OCI-M2 (cell line): ENCODE measurements around the gene SLC25A6.
"Not testable (repeated sequence)": the region's sequence is repeated elsewhere in the genome, so short reads cannot be mapped to it uniquely, and the experiment has no call there.

Source experiments
- DNase-seq: peaks from one replicate; lab custom pipeline; 2025; ENCODE audit not compliant: unreplicated experiment; lab: John Stamatoyannopoulos, UW

SLC25A6 gene

DNA sequence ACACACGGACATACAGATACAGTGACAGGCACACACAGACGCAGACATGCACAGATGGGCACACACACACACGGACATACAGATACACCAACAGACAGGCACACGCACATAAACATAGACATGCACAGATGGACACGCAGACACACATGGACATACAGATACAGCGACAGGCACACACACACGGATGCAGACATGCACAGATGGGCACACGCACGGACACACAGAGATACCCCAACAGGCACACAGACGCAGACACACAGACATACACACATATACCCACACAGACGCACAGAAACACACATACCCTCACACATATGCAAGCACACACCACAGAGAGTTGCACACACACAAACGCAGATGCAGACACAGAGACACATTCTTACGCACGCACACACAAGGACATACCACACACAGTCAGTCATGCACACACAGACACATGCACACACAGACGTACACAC is 24.4 kb upstream of the SLC25A6 start:
- no peak for DNase-seq

DNA sequence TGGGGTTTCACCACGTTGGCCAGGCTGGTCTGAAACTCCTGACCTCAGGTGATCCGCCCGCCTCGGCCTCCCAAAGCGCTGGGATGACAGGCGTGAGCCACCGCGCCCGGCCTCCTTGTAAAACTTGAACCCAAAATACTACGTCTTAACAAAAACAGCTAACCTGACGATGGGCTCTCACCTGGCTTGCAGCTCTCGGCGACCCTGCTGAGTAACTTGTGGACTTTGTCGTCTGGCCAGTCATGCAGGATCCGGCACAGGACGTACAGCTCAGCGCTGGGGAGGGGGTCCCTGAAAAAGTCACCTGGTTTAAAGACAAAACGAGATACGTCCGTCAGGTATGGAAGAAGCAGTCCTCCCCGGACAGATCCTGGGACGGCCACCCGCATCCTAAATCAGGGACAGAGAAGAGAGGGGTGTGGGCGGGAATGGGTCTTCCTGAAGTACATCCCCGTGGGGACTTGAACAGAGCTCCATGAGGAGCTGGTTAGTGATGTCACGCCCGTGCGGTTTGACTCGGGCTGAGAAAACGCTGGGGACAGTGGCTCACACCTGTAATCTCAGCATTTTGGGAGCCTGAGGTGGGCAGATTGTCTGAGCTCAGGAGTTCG is 20.7 kb upstream of the SLC25A6 start:
- no peak for DNase-seq

DNA sequence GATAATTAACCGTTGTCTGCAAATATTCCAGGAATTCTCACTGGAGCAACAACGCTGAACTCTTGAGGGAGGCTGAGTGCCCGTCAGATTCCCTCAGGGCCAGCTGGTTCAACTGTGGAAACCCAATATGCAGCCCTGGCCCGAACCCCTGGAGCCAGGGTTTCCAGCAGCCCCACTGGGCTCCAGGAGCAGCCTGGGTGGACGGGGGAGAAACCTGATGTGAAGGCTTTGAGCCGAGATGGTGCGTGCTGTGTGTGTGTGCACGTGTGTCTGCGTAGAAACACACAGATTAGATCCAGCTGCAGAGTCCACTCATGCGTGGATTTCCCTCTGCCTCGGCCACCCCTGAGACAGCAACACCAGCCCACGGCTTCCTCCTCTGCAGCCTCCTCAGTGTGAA is 19.4 kb upstream of the SLC25A6 start:
- no peak for DNase-seq

DNA sequence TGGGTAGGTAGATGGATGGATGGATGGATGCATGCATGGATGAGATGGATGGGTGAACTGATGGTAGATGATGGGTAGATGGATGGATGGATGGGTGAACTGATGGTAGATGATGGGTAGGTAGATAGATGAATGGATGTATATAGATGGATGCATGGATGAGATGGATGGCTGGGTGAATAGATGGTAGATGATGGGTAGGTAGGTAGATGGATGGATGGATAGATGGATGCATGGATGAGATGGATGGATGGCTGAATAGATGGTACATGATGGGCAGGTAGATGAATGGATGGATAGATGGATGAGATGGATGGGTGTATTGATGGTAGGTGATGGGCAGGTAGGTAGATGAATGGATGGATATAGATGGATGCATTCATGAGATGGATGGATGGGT is 15.1 kb upstream of the SLC25A6 start:
- DNase-seq = no peak

DNA sequence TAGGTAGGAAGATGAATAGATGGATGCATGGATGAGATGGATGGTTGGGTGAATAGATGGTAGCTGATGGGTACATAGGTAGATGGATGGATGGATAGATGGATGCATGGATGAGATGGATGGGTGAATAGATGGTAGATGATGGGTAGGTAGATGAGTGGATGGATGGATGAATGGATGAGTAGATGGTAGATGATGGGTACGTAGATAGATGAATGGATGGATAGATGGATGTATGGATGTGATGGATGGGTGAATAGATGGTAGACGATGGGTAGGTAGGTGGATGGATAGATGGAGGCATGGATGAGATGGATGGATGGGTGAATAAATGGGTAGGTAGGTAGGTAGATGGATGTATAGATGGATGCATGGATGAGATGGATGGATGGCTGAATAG is 13.9 kb upstream of the SLC25A6 start:
- not testable (repeated sequence) for DNase-seq

DNA sequence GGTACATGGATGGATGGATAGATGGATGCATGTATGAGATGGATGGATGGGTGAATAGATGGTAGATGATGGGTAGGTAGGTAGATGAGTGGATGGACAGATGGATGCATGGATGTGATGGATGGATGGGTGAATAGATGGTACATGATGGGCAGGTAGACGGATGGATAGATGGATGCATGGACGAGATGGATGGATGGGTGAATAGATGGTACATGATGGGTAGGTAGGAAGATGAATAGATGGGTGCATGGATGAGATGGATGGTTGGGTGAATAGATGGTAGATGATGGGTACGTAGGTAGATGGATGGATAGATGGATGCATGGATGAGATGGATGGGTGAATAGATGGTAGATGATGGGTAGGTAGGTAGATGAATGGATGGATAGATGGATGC is 12.0 kb upstream of the SLC25A6 start:
- DNase-seq = not testable (repeated sequence)

DNA sequence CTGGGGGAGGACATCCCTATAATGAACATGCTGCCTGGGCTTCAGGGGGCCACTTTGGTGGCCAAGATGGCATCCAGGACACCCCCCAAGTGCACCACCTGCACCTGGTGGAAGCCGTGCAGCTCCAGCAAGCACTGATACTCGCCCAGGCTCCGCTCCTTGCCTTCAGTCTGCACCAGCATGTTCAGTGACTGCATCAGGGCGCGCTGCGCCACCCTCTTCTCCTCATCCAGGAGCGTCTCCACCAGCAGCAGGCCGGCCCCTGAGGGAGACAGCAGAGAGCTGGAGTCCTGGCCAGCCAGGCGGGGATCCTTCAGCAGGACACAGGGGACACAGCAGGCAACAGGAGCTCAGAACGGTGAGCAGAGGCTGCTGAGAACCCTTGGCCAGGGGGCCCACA is 11.3 kb upstream of the SLC25A6 start:
- DNase-seq = no peak

DNA sequence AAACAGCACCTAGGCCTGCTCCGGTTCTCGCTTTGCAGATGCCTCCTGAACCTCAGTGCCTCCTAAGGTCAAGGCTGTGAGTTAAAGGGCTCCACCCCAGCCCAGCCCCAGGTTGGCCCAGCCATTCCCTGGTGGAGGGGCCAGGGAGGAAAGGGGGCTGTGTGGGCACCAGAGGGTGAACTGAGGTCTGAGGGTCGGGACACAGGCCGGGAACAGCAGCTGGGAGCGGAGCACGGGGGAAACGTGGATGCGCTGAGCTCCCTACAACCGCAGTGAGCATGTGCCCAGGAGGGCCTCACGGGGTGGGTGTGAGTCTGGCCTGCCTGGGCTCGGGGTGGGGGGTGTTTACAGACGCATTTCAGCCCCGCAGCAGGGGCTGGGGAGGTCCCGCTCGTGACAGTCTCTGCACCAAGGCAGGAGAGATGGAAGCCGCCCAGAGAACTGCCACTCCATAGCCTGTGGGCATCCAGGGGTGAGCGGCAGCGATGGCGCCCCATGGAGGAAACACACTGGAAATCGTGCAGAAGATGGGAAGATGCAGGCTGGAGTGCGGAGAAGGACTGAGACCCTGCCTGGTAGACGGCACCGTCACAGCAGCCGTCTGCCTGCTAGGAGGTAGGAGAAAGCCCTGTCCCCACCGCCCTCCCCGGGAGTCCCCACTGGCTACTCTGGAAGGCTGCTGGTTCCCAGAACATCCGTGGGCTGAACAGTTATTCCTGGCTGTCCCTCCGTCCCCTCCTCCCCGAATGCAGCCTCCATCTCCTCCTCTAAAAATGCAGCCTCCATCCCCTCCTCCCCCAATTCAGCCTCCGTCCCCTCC is 9.9 kb upstream of the SLC25A6 start:
- no peak for DNase-seq

DNA sequence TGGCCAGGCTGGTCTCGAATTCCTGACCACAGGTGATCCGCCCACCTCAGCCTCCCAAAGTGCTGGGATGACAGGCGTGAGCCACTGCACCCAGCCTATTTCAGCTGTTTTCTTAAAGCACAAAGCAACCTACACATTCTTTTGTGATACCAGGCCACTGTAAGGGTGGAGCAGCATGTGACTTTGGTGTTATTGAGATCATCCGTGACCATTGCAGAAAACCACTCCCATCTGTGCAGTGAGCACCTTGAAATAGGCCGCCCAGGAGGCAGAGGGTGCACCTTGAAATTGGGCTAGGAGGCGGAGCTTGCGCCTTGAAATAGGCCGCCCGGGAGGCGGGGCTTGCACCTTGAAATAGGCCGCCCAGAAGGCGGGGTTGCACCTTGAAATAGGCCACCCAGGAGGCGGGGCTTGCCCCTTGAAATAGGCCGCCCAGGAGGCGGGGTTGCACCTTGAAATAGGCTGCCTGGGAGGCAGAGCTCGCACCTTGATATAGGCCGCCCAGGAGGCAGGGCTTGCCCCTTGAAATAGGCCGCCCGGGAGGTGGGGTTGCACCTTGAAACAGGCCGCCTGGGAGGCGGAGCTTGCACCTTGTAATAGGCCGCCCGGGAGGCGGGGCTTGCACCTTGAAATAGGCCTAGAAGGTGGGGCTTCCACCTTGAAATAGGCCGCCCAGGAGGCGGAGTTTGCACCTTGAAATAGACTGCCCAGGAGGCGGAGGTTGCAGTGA is 9.0 kb upstream of the SLC25A6 start:
- no peak for DNase-seq

DNA sequence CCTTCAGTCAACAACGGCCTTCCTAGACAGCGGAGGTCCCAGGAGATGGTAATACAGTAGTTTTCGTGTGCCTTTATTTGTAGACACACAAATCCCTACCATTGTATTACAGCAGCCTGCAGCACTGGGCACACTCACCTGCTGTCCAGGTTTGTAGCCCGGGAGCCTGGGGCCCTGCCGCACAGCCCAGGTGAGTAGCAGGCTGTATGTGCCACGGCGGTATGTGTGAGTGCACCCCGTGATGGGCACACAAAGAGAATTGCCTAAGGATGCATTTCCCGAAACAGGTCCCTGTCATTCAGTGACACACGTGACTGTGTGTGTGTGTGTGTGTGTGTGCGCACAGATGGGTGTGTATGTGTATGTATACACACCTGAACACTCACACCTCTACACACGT is 8.1 kb upstream of the SLC25A6 start:
- no peak for DNase-seq

DNA sequence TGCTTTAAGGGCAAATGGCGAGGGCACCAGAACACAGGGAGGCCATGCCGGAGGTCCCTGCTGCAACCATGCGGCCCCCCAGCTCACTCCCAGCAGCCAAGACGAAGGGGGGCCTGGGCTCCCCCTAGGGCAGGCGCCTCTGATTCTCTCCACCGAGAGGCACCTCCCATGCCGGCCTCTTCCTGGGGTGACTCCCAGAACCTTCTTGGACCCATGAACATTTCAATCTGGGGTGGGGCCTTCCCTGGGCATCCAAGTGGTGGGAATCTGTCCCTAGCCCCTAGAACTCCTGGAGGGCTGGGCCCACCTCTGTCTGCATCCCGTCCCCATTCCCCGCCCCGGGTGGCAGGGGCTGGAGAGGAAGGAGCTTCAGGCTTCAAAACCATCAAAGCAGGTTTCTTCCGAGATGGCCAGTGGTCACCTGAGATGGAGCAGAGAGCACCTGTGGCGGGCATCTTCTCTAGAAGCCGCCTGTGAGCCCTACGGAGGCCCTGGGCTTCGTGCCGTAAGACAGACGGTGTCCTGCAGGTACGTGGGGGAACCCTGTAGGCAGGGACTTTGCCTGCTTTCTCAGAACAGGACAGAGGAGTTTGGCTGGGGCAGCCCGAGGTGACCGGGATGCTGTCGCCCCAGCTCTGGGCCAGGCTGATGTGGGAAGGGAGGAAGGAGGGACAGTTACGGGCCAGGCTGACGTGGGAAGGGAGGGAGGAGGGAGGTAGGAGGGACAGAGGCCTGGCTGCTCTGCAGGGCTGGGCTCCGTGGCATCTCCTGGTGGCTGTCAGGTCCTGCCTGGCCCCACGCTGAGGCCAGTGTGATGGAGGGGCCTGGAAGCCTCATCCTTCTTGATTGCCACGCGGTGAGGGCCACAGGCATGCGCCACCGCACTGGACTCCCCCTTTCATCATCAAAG is 6.8 kb upstream of the SLC25A6 start:
- DNase-seq = no peak

DNA sequence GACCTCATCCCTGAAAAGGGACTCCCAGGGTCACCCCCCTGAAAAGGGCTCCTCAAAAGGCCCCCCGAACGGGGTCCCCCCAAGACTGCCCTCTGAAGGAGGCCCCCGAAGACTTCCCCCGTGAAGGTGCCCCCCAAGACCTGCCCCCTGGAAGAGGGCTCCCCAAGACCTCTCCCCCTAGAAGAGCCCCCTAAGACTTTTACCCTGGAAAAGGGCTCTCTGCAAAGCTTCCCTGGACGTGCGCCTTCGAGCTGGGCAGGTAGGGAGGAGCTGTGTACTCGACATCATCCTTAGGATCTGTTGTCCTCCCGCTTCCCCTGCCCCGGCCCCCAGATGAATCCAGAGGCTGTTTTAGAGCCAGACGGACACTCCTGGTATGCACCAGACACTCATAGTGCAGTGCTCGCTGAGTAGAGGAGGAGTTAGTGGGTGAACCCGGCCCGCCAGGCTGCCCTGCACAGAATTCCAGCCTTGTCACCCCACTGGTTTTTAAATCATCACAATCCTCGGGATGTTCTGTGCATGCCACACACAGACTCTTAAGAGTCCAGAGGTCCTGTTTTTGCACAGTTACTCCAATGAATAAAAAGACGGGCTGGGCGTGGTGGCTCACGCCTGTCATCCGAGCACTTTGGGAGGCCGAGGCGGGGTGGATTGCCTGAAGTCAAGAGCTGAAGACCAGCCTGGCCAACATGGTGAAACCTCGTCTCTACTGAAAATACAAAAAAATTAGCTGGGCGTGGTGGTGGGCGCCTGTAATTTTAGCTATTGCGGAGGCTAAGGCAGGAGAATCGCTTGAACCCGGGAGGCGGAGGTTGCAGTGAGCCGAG is 5.7 kb upstream of the SLC25A6 start:
- no peak for DNase-seq

DNA sequence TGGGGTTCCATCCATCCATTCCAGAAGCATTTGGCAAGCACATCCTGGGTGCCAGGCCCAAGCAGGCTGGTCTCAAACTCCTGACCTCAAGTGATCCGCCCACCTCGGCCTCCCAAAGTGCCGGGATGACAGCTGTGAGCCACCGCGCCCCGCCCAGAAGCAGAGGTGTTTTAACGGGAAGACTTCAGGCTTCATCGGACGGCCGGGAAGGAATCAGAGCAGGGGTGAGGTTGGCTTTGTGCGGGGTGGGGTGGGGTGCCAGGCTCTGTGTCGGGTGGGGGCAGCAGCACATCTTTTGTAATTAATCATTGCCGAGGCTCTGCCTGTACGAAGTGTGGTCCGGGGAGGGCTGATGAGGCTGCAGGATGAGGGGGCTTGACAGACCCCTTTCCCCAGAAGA is 5.1 kb upstream of the SLC25A6 start:
- no peak for DNase-seq

DNA sequence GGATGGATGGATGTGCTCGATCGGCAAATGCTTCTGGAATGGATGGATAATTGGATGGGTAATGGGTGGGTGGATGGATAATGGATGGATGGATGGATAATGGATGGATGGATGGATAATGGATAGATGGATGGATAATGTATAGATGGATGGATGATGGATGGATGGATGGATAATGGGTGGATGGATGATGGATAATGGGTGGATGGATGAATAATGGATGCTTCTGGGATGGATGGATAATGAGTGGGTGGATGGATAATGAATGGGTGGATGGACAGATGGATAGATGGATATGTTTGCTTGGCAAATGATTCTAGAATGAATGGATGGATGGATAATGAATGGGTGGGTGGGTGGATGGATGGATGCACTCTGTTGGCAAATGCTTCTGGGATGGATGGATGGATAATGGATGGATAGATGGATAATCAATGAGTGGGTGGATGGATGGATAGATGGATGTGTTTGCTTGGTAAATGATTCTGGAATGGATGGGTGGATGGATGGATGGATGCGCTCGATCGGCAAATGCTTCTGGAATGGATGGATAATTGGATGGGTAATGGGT is 3.8 kb upstream of the SLC25A6 start:
- no peak for DNase-seq

DNA sequence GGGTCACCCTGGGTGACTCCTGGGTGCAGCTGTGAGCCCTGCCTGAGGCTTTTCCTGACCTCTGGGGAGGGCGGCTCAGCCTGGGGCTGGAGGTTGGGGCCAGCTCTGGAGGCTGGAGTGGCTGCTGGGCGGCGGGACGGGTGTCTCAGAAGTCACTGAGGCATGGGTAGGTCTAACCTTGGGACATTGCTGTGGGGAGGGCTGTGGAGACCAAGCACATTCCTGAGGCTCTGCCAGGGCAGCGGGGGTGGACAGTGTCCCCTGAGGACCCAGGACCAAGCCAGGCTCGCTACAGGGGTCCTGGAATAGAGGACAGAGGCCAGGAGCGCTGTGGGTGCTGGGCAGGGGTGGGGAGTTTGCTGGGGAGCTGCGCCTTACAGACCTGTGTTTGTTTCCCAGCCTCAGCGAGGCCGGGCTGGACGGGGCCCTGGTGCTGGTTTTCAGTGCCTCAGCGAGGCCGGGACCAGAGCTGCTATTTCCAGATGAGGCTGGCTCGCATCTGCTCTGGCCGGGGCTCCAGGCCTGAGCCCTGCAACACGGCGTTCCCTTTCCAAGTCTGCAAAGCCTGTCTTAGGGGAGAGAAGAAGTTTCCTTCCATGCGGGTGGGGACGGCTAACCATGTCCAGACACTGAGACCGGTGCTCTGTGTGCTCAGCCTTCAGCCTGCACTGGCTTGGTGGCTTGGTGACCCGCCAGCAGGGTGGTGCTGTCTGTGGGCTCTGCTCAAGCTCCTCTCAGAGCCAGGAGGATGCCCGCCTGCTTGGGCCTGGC is 3.0 kb upstream of the SLC25A6 start:
- no peak for DNase-seq

DNA sequence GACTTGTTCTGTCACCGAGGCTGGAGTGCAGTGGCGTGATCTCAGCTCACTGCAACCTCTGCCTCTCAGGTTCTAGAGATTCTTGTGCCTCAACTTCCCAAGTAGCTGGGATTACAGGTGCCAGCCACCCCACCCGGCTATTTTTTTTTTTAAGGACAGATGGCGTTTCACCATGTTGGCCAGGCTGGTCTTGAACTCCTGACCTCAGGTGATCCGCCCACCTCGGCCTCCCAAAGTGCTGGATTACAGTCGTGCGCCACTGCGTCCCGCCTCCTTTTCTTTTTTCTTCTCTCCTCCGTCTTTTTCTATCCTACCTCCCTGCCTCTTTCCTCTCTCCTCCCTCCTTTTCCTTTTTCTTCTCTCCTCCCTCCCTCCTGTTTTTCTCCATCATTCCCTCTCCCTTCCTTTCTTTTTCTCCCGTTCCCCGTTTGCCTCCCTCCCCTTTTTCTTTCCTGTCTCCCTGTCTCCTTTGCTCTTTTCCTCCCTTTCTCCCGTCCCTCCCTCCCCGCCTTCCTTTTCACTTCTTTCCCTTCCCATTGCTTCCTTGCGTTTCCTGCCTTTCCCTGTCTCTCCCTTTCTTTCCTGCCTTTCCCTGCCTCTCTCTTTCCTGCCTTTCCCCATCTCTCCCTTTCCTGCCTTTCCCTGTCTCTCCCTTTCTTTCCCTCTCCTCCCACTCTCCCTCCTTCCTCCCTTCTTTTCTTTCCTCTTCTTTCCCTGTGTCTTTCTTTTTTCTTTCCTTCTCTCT is 2.1 kb upstream of the SLC25A6 start:
- DNase-seq = no peak

DNA sequence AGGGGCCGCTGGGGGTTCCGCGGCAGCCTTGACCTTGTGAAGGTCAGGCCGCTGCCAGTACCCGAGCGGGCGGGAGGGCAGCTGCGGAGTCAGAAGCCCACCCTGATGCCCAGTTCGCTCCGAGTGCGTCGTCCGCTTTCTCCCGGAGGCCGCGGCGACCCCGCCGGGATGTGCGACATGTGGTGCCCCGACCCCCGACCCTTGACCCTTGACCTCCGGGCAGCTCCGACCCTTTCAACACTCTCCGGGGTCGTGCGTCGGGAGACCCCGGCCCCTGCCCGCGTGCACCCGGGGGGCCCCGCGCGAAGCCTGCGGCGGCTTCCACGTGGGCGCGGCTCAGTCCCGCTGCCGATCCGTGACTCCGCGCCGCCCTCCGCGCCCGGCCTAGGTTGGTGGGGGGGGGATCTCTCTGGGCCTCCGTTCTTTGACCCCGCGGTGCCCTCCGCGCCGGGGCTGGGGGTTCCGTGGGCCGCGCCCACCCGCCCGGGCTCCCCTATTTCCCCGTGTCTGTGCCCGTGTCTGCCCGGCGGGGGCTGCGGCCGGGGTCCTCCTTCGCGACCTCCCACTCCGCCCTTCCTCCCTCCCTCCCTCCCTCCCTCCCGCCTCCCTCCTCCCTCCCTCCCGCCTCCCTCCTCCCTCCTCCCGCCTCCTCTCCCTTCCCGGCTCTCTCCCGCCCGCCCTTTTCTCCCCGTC is 609 bp upstream of the SLC25A6 start:
- DNase-seq = no peak

DNA sequence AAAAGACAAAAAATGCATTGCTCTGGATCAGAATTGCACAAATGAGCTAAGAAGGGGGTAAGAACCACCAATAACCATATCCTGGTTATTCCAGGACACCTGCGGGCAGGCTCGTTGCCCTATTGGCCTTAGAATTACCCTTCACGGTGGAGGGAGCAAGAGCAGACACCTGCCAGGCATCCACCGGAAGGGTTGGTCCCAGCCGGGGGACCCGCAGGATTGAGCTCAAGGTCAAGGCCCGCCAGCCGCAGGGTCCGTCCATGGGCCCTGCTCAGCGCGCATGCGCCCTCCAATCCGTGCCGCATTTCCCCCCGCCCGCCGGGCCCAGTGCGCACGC is 575 bp downstream of the SLC25A6 start:
- DNase-seq = no peak
